DMS153 (cell line): ENCODE results near the gene KCNJ15.
"Not testable (repeated sequence)": the region's sequence is repeated elsewhere in the genome, so short reads cannot be mapped to it uniquely, and the experiment has no call there.

Experiments
- DNase-seq: peaks from one replicate; lab custom pipeline; 2025; lab: John Stamatoyannopoulos, UW

Gene KCNJ15

DNA sequence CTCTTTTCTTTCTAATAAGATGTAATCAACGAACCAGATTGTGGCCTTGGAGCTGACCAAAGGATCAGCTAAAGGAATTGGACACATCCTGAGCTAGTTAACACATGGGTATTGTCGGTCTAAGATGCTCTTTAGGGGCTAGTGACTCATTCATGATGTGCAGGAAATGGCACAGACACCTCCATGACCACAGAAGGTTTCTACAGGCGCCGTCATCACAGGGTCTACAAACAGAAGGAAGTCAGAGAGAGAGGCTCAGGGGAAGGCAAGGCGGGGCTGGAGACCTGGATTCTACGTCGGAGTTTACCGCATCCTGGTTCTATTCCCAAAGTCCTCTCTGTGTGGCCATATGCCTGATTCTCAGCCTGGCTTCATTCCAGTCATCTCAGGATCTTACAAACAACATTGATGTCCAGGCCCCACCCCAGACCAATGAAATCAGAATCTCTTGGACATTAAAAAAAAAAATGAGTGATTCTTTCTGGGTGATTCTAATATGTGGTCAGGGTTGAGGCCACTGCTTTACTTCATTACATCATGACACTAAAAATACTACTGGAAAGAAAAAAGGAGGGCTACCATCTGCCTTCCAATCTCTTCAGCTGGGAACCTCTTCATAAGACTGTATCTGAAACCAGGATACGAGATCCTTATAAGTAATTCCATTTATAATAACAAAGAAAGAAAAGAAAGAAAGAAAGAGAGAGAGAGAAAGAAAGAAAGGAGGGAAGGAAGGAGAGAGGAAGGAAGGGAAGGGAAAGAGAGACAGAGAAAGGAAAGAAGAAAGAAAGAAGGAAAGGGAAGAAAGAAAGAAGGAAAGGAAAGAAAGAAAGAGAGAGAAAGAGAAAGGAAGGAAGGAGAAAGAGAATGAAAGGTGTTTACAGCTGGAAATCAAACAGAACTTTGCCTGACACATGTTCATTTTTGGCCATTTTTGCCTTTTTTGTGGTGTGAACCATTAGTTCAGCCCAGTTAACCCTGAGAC, 11.6 kb upstream of the KCNJ15 start:
- DNase-seq: no peak

DNA sequence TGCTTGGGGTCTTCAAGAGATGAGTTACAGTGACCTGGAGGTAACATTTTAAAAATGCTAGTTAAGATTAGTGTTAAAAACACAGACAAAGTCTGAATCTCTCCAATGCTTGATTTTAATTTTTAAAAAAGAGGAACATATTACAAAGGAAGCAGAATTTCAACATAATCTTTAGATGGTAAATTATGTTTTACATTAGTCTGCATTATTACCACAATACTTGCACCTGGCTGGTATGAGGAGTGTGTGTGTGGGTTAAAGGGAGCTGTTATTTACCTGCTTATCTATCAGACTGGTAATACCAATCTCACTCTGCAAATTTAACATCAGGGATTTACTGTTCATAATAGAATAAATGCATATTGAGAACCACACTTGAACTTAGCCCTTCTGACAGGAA, 10.3 kb upstream of the KCNJ15 start:
- no peak for DNase-seq

DNA sequence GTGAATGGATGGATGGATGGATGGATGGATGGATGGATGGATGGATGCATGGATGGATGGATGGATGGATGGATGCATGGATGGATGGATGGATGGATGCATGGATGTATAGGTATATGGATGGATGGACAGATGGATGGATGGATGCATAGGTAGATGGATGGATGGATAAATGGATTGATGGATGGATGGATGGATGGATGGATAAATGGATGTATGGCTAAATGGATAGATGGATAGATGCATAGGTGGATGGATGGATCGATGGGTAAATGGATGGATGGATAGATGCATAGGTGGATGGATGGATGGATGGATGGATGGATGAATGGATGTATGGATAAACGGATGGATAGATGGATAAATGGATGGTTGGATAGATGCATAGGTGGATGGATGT, 9.7 kb upstream of the KCNJ15 start:
- not testable (repeated sequence) for DNase-seq

DNA sequence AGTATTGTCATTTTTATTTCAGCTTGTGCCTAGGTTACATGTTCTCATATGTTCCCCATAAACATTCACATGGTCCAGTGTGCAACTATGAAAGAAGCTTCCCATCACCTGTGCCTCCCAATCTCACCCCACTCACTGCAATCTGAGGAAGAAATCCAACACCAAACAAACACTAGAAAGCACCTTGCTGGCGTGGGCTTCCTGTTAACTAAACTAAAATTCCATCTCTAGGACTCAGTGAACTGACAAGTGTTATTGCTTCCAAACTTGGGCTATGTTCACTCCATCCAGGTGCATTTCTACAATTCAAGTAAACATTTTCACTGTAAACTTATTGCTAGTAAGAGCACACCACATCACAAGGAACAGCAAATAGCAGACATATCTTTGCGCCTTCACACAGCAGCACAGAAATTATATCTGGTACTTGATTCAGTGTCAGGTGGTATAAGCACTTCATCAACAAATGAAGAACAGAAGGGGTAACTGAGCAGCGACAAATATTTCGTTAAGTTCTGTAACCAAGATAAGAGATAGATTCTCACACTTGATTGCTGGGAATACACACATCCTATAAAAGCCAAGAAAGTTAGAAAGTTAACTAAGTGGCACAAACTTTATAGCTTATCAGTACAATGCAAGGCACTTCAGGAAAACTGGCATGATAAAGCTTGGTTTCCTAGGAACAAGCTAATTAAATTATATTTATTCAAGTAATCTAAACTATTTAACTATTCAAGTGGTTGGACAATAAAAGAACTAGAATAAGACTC, 8.9 kb upstream of the KCNJ15 start:
- peak; percentile 7 for DNase-seq

DNA sequence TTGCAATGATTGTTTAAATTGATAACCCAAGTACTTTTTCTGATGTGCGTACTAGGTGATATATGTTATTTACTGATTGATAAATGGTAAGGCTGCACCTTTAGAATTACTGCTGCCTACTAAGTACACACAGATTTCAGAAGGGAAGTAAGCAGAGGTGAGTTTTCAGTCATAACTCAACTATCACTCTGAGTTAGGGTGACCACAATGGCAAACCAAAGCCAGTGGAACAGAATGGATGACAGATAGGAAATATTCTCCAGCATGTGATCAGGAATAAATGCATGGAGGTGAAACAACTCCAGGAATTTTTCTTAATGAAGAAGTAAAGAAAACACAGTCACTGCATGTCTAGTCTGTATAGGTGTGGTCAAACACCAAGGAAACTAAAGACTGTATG, 7.5 kb upstream of the KCNJ15 start:
- no peak for DNase-seq

DNA sequence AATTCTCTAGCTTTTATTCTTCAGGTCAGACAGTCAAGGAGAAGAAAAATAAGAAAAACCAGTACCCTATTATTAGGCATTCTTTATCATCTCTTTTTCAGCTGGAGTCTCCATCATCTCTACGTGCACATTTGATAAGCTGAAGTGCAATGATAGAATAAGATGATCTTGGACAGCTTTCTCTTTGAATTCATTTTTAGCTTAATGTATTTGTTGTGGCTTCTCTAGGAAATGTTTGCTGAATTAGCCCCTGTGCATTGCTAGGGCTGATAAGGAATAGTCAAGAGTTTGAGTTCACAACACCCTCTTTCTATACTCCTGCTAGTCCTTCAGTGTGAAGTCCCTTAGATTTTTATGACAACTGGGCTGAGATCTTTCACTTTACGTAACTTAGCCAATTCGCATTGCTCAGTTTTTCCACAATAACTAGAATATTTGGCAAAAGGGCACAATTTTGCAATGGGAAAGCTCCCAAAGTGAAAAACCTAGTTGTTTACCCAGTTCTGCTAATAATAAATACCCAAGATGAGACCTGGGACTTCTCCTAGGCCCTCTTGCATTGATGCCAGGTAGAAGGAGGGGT, 7.0 kb upstream of the KCNJ15 start:
- no peak for DNase-seq

DNA sequence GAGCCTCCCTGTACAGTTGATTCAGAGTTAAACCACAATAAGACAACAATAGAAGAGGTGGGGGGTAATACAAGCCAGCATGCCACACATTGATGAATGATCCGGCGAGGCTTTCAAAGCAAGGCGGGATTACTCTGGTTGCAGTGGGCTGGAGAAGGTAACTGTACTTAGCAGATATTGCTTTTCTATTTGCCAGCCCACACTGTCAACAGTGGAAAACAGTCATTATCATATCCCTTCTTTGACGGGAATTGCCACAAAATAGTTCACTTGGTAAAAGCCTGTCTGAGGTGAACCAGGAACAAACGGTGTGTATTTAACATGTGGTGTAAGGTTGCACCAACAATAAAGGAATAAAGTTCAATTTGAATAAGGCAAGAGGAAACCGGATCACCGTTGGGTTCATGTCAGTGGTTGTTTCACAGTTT, 5.8 kb upstream of the KCNJ15 start:
- no peak for DNase-seq

DNA sequence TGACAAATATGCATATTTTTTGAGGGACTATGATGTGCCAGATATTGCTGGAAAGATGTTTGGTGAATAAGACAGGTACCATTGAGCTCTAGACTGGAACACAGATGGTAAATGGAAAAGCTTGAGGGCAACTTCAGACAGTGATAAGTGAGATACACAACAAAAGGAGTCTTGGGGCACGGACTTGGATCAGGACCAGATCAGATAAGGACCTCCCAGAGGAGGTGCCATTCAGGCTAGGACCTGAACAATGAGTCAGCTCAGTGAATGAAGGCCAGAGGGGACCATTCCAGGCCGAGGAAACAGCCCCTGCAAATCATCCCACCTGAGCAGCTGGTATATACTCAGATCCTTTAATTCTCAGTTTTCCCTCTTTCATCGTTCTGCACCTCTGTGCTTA, 1.8 kb upstream of the KCNJ15 start:
- DNase-seq: no peak

DNA sequence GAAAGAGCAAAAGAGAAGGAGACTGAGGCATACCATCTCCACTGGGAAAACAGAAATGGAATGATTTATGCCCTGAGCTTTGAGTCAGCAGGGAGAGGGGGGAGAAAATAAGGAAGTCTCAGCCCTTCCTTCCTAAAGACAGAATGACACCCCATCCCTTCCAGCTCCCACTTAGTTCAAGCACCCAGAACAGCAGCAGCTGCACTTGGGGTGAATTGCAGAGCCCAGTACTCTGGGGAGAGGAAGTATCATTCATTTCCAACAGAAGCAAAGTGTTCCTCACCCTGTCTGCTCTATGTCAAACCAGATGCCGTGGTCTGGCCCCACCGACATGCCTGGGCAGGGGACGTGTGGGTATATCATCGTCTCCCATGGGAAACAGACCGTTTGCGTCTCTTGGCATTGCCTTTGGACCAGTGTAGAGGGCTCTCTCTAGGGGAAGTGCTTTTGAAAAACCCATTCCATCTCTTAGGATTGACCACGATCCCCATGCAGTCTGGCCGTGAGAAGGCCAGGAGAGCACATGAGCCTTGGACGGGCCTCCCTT, 1.1 kb upstream of the KCNJ15 start:
- no peak for DNase-seq

DNA sequence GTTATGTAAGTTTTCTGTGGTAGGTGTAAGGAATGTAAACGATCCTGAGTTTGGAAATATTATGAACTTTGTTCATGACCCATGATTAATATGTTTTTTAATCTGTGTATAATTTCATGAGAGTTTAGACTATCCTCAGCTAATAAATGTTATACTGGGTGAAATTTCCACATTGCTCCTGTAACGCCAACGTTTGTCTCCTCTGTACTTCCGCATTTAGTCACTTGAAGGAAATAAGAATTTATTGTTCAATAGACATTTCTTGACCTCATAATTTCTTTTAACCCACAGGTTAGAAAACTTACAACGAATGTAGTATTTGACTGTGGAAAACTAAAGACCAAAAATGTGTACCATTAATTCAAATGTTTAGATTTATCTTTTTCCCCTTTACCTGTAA, 876 bp downstream of the KCNJ15 start:
- DNase-seq: no peak

DNA sequence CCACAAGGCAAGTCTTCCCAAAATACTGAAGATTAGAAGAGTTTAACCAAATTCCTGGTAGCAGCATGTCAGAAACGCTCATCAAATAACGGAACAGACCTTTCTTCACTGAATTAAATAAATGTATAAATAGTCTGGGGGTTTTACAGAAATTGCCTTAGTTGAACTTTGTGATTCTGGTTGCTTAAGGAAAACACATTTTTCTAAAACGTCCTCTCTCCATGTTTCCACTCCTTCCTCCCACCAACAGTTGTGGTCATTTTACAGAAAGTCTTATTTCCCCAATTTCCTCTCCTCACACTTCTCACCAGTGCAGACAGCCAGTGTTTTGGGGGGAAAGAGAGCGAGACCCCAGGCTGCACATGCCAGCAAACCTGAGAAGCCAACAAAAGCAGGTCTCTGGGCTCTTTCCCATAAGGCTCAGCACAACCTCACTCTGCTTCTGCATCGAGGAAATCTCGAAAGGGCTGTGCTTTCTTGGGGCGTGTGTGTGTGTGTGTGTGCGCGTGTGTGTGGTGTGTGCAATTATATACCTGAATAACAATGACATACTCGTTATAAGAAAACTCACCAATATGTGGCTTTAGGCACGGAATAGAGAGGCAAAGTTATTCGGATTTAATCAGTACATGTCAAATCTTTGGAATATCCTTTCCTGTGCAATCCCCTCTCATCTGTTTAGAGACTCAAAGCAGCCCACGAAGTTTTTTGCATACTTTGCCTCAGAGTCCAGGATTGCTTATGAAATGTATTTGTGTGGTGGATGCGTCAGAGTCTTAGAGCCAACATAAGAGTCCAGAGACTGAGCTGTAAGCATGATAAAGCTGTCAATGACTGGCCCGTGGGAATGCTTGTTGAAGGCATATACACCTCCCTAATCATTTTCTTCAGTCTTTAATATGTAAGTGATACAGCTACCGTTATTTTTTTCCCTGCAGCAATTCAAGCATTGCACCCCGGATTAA, 2.0 kb downstream of the KCNJ15 start:
- DNase-seq: no peak

DNA sequence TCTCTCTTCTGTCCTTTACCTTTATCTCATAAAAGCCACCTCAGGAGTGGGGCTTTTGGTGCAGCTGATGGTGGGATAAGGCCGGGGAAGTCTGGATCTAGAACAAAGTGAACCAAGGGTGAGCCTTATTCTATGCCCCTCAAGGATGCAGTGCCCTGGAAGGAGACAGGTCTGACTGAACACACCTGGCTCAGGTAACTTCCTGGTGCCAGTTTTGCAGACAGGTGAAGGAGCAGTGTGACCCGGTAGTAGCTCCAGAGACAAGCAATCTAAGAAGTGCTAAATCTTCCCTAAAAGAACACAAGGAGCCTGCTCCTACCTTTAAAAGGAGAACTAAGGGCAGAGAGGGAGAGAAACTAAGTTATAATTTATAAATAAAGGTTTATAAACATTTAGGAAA, 2.9 kb downstream of the KCNJ15 start:
- DNase-seq: no peak

DNA sequence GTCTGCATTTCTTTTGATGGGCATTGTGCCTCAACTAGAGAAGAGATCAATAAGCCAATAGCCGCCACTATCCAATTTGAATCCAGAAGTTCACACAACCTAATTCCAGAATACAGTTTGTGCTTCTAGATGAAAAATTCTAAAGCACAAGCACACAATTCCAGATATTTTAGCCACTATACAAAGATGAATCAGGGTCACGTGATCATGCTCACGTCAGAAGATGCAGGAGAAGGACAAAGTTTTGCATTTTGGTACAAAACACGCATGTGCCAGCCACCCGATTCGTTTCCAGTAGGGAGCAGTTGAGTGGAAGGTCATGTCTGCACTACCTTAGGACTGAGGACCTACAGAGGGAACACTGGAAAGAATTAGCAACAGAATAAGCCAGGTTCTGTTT, 3.6 kb downstream of the KCNJ15 start:
- DNase-seq: no peak

DNA sequence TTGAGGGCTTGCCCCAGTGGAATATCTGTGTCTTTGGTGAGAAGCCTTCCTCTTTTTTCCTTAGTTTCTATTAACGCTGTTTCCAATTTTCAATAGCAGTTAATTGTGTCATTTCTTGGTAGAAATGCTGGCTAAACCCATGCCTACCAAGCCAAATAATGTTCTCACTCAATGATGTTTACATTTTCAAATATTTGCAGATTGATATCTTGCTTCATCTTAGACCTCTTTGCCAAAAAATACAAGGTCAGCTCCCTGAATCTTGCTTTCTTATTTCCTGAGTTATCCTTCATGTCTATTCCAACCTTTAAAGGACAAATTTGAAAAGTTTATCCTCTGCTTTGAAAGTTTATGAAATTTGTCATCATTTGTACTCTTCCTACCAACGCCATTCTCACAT, 5.1 kb downstream of the KCNJ15 start:
- no peak for DNase-seq

DNA sequence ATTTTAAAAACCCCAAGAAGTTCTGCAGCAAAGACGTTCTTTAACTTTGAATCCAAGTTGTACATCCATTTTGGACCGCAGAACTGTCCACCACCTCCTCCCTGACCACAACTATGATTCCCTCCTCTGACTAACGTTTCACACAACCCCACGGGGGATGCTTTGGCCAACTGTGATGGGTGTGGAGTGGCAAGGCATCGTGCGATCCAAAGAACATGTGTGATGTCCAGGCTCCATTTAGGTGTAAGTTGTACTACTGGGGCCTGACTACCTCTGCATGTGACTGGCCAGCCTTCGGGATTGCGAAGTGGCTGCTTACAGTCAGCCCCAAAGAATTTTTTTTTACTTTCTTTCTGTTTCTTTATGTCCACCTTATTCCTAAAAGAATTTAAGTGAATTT, 6.7 kb downstream of the KCNJ15 start:
- DNase-seq: no peak

DNA sequence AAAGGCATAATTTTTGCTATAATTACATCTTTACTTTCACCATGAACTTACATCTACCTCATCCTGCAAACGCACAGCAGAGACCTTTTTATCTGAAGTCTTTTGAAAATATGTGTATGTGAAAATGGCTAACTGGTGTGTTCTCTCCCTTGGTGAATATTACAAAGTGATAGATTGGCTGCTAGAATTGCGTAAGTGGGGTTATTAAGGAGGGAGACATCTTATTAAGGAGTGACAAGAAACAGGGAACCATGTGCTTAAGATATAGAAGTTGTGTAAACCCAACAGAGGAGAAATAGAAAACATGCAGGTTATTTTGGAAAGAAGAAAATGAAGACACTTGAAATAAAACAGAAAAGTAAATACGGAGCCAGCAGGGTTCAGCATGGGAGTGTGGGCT, 7.8 kb downstream of the KCNJ15 start:
- DNase-seq: no peak

DNA sequence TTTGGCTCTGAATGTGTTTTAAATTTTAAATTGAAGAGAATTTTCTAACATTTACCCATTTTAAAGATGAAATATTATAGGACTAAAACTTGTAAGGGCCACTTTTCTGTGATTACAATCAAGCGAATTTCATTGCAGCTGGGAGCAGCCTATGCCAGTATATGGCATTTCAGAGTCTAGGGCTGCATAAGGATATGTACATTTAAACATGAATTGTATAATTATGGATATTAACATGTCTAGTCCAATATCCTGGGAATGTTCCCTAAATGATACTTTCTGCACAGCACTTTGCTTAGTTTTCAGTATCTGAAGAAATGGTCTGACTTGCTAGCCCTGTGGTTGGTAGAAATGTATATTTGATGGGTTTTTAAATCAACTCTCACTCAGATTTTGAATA, 8.4 kb downstream of the KCNJ15 start:
- DNase-seq: no peak

DNA sequence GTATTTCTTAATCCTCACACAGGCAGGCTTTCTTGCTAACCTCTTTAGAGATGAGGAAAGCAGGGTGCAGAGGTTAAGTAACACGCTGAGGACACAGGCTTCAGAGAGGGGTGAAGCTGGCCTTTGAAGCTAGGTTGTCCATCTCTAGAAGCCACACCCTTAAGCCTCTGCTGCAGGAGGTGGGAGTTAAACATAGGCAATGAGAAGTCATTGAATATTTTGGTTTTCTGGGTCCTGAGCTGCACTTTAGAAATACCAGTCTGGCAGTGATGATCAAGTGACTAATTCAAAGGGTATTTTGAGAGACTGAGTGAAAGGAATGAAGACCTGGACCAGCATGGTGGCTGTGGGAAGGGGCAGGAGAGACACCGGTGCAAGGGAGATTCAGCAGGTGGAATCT, 9.9 kb downstream of the KCNJ15 start:
- no peak for DNase-seq

DNA sequence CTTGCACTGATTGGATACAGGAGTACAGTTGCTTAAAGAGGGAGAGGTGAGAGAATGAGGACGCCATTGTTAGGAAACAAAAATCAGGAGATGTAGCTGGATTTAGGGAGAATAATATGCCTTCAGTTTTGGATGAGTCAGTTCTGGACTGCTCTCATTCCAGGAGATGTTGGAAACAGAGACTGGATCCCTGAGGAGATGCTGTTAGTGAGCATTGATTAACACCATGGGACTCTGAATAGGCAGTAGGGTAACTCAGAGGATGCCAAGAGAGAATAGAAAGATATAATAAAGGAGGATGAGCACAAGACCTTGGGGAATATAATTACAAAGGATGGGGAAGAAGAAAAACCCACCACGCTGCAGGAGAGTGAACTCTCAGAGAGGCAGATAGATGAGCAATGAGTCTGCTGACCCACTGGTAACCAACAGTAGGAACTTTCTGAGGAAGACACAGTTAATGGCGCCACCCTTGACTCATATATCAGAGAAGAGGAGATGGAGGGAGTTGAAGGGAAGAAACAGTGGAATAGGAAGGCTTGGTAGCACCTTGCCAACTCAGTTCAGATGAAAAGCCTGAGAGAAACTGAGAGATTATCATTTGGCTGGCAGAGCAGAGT, 10.5 kb downstream of the KCNJ15 start:
- no peak for DNase-seq

DNA sequence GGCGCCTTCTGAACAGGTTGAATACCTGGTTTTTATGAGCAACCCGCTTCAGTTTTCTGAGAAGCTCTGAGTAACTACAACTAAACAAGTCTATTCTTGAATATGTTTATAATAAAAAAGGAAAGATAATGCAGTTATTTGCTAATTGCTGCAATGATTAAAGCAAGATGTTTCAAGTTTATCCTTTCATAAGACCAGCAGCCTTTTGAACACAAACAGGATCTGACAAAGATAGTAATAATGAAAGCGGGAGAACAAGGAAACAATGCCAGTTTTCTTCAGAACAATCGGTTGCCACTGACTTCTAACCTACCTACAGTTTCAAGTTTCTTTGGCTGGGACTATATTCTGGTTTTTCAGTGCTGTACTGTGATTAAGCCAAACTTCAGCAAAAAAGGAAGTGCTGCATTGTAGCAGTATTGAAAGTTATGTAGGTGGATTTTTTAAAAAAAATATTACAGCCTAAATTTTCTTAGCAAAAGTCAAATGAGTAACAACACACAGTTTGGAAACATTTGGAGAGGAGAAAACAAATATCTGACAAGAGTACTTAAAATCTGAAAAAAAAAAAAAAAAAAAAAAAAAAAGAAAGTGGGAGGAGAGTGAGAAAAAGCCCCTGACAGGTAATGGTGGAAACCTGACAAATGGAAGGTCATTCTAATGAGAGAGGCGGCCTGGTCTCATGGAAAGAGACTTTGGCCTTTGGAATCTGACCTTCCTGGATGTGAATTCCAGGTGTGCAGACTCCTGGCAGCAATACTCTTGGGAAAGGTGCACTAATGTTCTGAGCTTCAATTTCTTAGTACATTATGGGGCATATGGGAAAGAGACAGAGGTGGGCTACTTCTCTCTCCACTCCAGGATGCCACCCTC, 11.4 kb downstream of the KCNJ15 start:
- no peak for DNase-seq
